Measurements from ENCODE around the gene DNAL4.
A peak's percentile ranks its signal among the peaks of the same experiment; 100 is the strongest.

The DNAL4 gene

GRCh38 chr22:38758276-38758945 is 35.5 kb downstream of the DNAL4 start:
- no peak for DNase-seq (ENCODE audit: low spot score)

- no peak for DNase-seq (ENCODE audit: low spot score)
Measured at GRCh38 chr22:38757464-38757757, 36.5 kb downstream of the DNAL4 start.

- DNase-seq (ENCODE audit: low spot score): no peak
Measured at GRCh38 chr22:38756711-38757463, 37.1 kb downstream of the DNAL4 start.

GRCh38 chr22:38755911-38756532 is 37.9 kb downstream of the DNAL4 start, which contains the start of gene SUN2:
Gene SUN2, minus strand, starts transcription at chr22:38755998. Its CDS starts 3,370 bp downstream, at chr22:38752628.
- DNase-seq (ENCODE audit: low spot score): peak; percentile 85

- peak; percentile 77 for DNase-seq (ENCODE audit: low spot score)
Measured at GRCh38 chr22:38755155-38755910, 38.6 kb downstream of the DNAL4 start.

GRCh38 chr22:38754751-38755154 is 39.2 kb downstream of the DNAL4 start:
- no peak for DNase-seq (ENCODE audit: low spot score)

- no peak for DNase-seq (ENCODE audit: low spot score)
Measured at GRCh38 chr22:38753948-38754750, 39.8 kb downstream of the DNAL4 start.

- no peak for DNase-seq (ENCODE audit: low spot score)
Measured at GRCh38 chr22:38751422-38752346, 42.3 kb downstream of the DNAL4 start.

GRCh38 chr22:38751066-38751421 is 42.9 kb downstream of the DNAL4 start:
- no peak for DNase-seq (ENCODE audit: low spot score)

GRCh38 chr22:38750638-38751037 is 43.3 kb downstream of the DNAL4 start:
- no peak for DNase-seq (ENCODE audit: low spot score)

- DNase-seq (ENCODE audit: low spot score): no peak
Measured at GRCh38 chr22:38750104-38750503, 43.8 kb downstream of the DNAL4 start.

GRCh38 chr22:38748487-38749136 is 45.3 kb downstream of the DNAL4 start:
- no peak for DNase-seq (ENCODE audit: low spot score)

GRCh38 chr22:38745676-38746460 is 48.1 kb downstream of the DNAL4 start:
- DNase-seq (ENCODE audit: low spot score): no peak

GRCh38 chr22:38744981-38745380 is 49.0 kb downstream of the DNAL4 start:
- no peak for DNase-seq (ENCODE audit: low spot score)

GRCh38 chr22:38742176-38742942 is 51.6 kb downstream of the DNAL4 start:
- no peak for DNase-seq (ENCODE audit: low spot score)

- no peak for DNase-seq (ENCODE audit: low spot score)
Measured at GRCh38 chr22:38741576-38741975, 52.4 kb downstream of the DNAL4 start.

- no peak for DNase-seq (ENCODE audit: low spot score)
Measured at GRCh38 chr22:38741166-38741565, 52.8 kb downstream of the DNAL4 start.

GRCh38 chr22:38740754-38741153 is 53.2 kb downstream of the DNAL4 start:
- DNase-seq (ENCODE audit: low spot score): no peak
